Stomach (tissue), 9 donors: ENCODE measurements around the gene WNT5B. TPM values are rescaled to one million over a fixed set of nuclear protein-coding genes. Genes with fewer than 3 reads are reported as not detected.
"Not testable (repeated sequence)": the region's sequence is repeated elsewhere in the genome, so short reads cannot be mapped to it uniquely, and the experiment has no call there.

Experiments
- DNase-seq, 2 donors: peaks; one replicate each; pipeline versions ENCODE4 v3.0.0 to v3.0.0-alpha.2; 2013 to 2019
- H3K27ac ChIP-seq, 5 donors: fragments of 200-600 bp in 4 of 5; sonication (generic) in 4 of 5; one replicate each; pipeline ENCODE4 v1.5.1; 2013 to 2019; ENCODE audit warnings: mild to moderate bottlenecking in 1 of 5, moderate library complexity in 1 of 5
- H3K27me3 ChIP-seq, 3 donors: fragments of 200-600 bp; sonication (generic); one replicate each; pipeline ENCODE4 v1.5.1; 2017 to 2019; ENCODE audit warnings: mixed run types in 1 of 3
- H3K36me3 ChIP-seq, 4 donors: fragments of 200-600 bp; sonication (generic); 1 replicate in 3 of 4; 2 replicates in 1 of 4; pipeline ENCODE4 v1.5.1; 2016 to 2019
- H3K4me1 ChIP-seq, 4 donors: fragments of 200-600 bp; sonication (generic); one replicate each; pipeline ENCODE4 v1.5.1; 2016 to 2019
- H3K4me3 ChIP-seq, 4 donors: fragments of 200-600 bp; sonication (generic) in 3 of 4; one replicate each; pipeline ENCODE4 v1.5.1; 2016 to 2019; ENCODE audit warnings: mild to moderate bottlenecking in 1 of 4
- H3K9me3 ChIP-seq, 4 donors: fragments of 200-600 bp; sonication (generic); one replicate each; pipeline ENCODE4 v1.5.1; 2016 to 2019
- EP300 ChIP-seq: sonication (generic); formaldehyde crosslinking; IDR thresholded peaks from one replicate; pipeline ENCODE4 v1.6.1; 2017; ENCODE audit warnings: antibody characterized with exemption
- POLR2A ChIP-seq, 4 donors: fragments of 450-650 bp; IDR thresholded peaks; one replicate each; pipeline ENCODE4 v1.6.1; 2016; ENCODE audit warnings: antibody characterized with exemption in 4 of 4, control low read depth in 2 of 4, mild to moderate bottlenecking in 1 of 4, moderate library complexity in 1 of 4
- POLR2AphosphoS5 ChIP-seq, 3 donors: sonication (generic); formaldehyde crosslinking; IDR thresholded peaks; one replicate each; pipeline ENCODE4 v1.6.1; 2016; ENCODE audit warnings: antibody characterized with exemption in 3 of 3
- WGBS, 5 donors: extraction: QIAGEN DNeasy Blood & Tissue Kit in 3 of 5; methylation state at CpG; one replicate each; pipeline versions ENCODE4 v1.1.5 to v1.1.7; 2013 to 2018; 5-methylcytosine and 5-hydroxymethylcytosine counted together
- intact Hi-C: fragments of 100-400 bp; cut with DNase I; formaldehyde crosslinking; loops from one replicate; pipeline ENCODE4 v1.15.1; 2023; ENCODE audit warnings: low total_unique reads
- polyA plus RNA-seq, 3 donors: library from polyadenylated mRNA; stranded (reverse); fragments of 200-250 nt; gene quantifications; one replicate each; pipeline ENCODE4 v1.2.3, GENCODE V29; 2013
- total RNA-seq, 5 donors: library from RNA; depleted of rRNA; stranded (reverse); fragments of >200 nt; gene quantifications; one replicate each; pipeline versions ENCODE4 v1.1.0 to v1.2.3, GENCODE V29; 2014 to 2016
- TF ChIP-seq, protein P1 (sequence below), 7 experiments: fragments of 450-650 bp in 4 of 7; fragments of 200-600 bp in 3 of 7; sonication (generic) in 3 of 7; IDR thresholded peaks; one replicate each; pipeline ENCODE4 v1.5.1; 2016 to 2019; ENCODE audit warnings: antibody characterized with exemption in 7 of 7, control low read depth in 2 of 7, mild to moderate bottlenecking in 1 of 7
- donor health status: healthy with polysubstance abuse.
- donor health status: Bipolar disorder and iron deficiency.
- donor health status: healthy.

Gene WNT5B
- total and polyA plus RNA-seq, 8 donors: 0.45 to 22.3 (median 7.4) TPM

DNA sequence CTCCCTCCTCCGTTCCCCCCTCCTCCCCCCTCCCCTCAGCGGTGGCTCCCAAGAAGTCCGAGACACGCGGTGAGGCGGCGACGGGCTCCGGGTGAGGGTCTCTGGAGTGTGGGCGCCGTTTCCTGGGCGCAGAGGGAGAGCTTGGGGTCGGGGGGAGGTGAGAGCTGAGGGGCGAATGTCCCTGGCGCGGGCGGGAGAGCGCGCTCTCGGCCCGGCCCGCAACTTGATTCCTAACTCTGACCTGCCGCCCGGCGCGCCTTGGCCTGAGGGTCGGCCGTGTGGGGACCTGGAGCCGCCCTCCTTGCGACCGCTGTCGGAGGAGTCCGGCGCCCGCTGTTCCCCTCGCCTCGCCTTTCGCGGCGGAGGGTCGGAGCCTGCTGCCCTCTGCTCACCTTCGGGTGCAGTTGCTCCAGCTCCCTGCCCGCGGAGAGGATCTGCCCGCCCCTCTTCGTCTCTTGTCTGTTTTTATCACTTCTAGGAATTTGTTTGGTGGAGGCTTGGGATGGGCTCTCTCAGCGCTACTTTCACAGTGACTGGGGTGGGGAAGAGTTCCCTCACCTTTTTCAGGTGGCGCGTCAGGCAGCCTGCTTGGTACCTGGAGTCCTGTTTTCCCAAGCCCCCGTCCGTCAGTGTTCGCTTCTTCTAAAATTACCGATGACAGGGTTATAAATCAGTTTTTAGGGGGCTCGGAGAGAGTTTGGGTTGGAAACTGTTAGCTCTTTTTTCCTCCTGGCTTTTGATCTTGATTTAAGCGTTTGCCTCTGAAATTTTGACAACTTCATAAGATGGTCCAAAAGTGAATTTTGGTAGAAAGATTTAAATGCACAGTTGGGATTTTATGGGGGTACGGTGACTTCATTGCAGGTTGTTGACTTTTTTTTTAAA lies 62.3 kb downstream of the WNT5B start:
- Histone ChIP-seq H3K9me3 (no peaks in the 10 kb centered on the region), H3K4me1 (peaks cover 6 to 57% (median 33%) of the 10 kb centered on the region in 4 donors), H3K27me3 (no peaks in the 10 kb centered on the region), H3K36me3 (peaks cover 0 to 4% (median 0%) of the 10 kb centered on the region in 4 donors), H3K27ac (peak overlapping the region; percentile 93 to 98 (median 97)), H3K4me3 (peak overlapping the region; percentile 78 to 98 (median 88))
- peak in 1 of 2 donors; percentile 46 for DNase-seq
- TF ChIP-seq, protein P1, sequence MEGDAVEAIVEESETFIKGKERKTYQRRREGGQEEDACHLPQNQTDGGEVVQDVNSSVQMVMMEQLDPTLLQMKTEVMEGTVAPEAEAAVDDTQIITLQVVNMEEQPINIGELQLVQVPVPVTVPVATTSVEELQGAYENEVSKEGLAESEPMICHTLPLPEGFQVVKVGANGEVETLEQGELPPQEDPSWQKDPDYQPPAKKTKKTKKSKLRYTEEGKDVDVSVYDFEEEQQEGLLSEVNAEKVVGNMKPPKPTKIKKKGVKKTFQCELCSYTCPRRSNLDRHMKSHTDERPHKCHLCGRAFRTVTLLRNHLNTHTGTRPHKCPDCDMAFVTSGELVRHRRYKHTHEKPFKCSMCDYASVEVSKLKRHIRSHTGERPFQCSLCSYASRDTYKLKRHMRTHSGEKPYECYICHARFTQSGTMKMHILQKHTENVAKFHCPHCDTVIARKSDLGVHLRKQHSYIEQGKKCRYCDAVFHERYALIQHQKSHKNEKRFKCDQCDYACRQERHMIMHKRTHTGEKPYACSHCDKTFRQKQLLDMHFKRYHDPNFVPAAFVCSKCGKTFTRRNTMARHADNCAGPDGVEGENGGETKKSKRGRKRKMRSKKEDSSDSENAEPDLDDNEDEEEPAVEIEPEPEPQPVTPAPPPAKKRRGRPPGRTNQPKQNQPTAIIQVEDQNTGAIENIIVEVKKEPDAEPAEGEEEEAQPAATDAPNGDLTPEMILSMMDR (IDR thresholded peaks at IDR 0.05): peak in 1 of 7 experiments; percentile 5
- TF ChIP-seq POLR2AphosphoS5 (IDR thresholded peaks at IDR 0.05) (no peak), POLR2A (IDR thresholded peaks at IDR 0.05) (no peak), EP300 (no peak)
- 1 to 2% (median 1%) methylated on average over 21 to 56 of the region's 56 CpGs for WGBS, 5 donors
- intact Hi-C loops: no loop called here

DNA sequence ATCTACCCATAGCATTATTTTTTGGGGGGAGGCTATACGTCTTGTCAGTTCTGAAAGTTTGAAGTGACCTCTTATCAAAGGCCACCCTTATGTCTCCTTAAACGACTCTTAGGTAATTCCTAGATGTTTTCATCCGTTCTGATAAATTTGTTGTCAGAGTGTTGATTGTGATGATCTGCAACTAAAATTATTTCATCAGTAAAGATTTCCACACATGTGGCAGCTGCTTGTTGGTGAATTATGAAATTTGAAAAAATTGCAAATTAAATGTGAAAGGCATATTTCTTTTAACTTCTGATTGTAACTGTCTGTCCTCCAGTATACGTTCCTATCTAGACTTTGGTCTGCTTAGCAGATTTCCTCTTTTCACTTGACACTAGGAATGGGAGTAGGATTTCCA lies 63.2 kb downstream of the WNT5B start:
- WGBS, 5 donors: 17 to 25% (median 20%) methylated on average over 4 of the region's 4 CpGs
- Histone ChIP-seq H3K27ac (peak overlapping the region in 4 of 5 donors; percentile 93 to 98 (median 97)), H3K4me3 (peak overlapping the region; percentile 78 to 98 (median 88)), H3K4me1 (peaks cover 15 to 66% (median 40%) of the 10 kb centered on the region in 4 donors), H3K27me3 (no peaks in the 10 kb centered on the region), H3K36me3 (peaks cover 0 to 4% (median 0%) of the 10 kb centered on the region in 4 donors), H3K9me3 (no peaks in the 10 kb centered on the region)
- no peak for DNase-seq
- intact Hi-C loops: no loop called here
- TF ChIP-seq POLR2A (IDR thresholded peaks at IDR 0.05): no peak

DNA sequence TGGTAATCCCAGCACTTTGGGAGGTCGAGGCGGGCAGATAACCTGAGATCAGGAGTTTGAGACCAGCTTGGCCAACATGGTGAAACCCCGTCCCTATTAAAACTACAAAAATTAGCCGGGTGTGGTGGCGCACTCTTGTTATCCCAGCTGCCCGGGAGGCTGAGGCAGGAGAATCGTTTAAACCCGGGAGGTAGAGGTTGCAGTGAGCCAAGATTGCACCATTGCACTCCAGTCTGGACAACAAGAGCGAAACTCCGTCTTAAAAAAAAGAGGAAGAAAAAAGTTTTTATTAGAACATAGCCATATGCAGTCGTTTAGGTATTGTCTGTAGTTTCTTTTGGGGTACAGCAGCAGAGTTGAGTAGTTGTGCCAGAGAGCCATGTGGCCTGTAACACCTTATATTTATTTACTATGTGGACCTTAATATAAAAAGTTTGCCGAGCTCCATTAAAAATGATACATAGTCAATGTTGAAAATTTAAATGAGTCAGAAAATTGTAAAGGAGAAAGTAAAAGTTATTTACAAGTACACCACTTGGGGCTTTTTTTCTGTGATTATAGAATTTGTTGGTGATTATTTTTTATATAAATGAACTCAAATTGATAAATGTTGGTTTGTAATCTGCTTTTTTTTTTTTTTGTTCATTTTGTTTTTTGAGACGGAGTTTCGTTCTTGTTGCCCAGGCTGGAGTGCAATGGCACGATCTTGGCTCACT lies 64.0 kb downstream of the WNT5B start:
- no peaks in the 10 kb centered on the region for H3K27me3 ChIP-seq
- peak overlapping the region; percentile 8 to 98 (median 97) for H3K27ac ChIP-seq
- H3K4me3 ChIP-seq: peak overlapping the region in 3 of 4 donors; percentile 78 to 94 (median 83)
- H3K36me3 ChIP-seq: peaks cover 0 to 4% (median 0%) of the 10 kb centered on the region in 4 donors
- intact Hi-C loops: no loop called here
- no peaks in the 10 kb centered on the region for H3K9me3 ChIP-seq
- no peak for TF ChIP-seq POLR2AphosphoS5 (IDR thresholded peaks at IDR 0.05)
- TF ChIP-seq EP300: no peak
- no peak for TF ChIP-seq POLR2A (IDR thresholded peaks at IDR 0.05)
- TF ChIP-seq, protein P1 (IDR thresholded peaks at IDR 0.05): no peak
- DNase-seq: no peak
- WGBS, 5 donors: 47 to 72% (median 59%) methylated on average over 15 of the region's 15 CpGs
- peaks cover 23 to 74% (median 48%) of the 10 kb centered on the region in 4 donors for H3K4me1 ChIP-seq

DNA sequence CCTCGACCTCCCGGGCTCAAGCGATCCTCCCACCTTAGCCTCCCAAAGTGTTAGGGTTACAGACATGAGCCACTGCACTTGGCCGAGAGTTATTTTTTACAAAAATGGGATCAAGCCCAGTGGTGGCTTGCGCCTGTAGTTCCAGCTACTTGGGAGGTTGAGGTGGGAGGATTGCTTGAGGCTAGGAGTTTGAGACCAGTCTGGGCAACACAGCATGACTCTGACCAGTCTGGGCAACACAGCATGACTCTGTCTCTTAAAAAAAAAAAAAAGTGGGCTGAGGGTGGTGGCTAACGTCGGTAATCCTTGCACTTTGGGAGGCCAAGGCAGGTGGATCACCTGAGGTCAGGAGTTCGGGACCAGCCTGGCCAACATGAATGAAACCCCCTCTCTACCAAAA lies 66.1 kb downstream of the WNT5B start:
- H3K27ac ChIP-seq, intact Hi-C loops: not testable (repeated sequence)
- WGBS, 5 donors: 87 to 97% (median 90%) methylated on average over 8 of the region's 8 CpGs

DNA sequence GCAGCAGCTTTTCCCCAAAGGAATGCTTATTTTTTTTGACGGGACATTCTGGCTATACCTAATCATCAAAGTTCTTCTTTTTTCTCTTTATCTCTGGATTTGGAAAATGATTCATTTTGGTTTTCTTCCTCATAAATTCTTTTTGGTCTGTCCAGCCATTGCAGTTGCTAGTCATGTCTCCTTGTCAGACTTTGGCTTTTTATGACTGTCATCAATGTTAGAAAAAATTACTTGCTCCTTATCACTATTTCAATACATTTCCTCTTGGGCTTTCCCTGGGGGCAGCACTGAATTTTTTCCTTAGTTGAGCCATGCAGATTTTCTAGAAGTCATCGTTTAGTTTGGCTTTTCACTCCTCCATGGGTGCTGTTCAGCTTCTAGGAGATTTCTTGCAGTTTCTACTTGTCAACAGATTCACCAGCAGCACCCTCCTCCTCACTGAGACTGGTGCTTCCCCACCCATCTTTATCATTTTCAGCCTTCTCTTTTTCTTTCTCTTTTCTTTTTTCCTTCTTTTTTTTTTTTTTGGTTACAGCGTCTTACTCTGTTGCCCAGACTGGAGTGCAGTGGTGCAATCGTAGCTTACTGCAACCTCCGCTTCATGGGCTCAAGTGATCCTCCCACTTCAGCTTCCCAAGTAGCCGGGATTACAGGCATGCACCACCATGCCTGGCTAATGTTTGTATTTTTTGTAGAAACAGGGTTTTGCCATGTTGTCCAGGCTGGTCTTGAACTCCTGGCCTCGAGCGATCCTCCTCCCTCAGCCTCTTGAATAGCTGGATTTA lies 67.0 kb downstream of the WNT5B start:
- H3K9me3 ChIP-seq: no peaks in the 10 kb centered on the region
- WGBS, 5 donors: 68 to 74% (median 69%) methylated on average over 8 of the region's 8 CpGs
- H3K4me1 ChIP-seq: peaks cover 34 to 92% (median 59%) of the 10 kb centered on the region in 4 donors
- peaks cover 0 to 4% (median 0%) of the 10 kb centered on the region in 4 donors for H3K36me3 ChIP-seq
- H3K27ac ChIP-seq: peak overlapping the region in 2 of 5 donors; percentile 8 to 16
- DNase-seq: no peak
- TF ChIP-seq, protein P1 (IDR thresholded peaks at IDR 0.05): no peak
- no peak for TF ChIP-seq EP300
- TF ChIP-seq POLR2A (IDR thresholded peaks at IDR 0.05): no peak
- no peak for TF ChIP-seq POLR2AphosphoS5 (IDR thresholded peaks at IDR 0.05)
- H3K27me3 ChIP-seq: no peaks in the 10 kb centered on the region
- no peak overlapping the region for H3K4me3 ChIP-seq
- intact Hi-C loops: no loop called here

More for the DNA sequence above, 66.1 kb downstream of the WNT5B start:
- not testable (repeated sequence) for DNase-seq, H3K9me3 ChIP-seq, H3K4me3 ChIP-seq, H3K36me3 ChIP-seq, H3K27me3 ChIP-seq
- H3K4me1 ChIP-seq: peaks cover 34 to 88% (median 59%) of the 10 kb centered on the region in 4 donors
